MM.1S (cell line): ENCODE data around the gene GDF7.
"Not testable (repeated sequence)": the region's sequence is repeated elsewhere in the genome, so short reads cannot be mapped to it uniquely, and the experiment has no call there.

ENCODE experiments used
- EZH2 ChIP-seq: fragments of 300-600 bp; sonication (generic); optimal IDR thresholded peaks from 2 replicates; pipeline ENCODE3; 2017; ENCODE audit warnings: low read depth, mild to moderate bottlenecking, antibody characterized with exemption, low read length, mixed read lengths
- TF ChIP-seq, protein P1 (sequence below): fragments of 300-600 bp; sonication (generic); IDR thresholded peaks from 2 replicates; pipeline ENCODE4 v1.5.1; 2016; ENCODE audit warnings: antibody characterized with exemption, low read length, mixed read lengths

- TF ChIP-seq, protein P1, sequence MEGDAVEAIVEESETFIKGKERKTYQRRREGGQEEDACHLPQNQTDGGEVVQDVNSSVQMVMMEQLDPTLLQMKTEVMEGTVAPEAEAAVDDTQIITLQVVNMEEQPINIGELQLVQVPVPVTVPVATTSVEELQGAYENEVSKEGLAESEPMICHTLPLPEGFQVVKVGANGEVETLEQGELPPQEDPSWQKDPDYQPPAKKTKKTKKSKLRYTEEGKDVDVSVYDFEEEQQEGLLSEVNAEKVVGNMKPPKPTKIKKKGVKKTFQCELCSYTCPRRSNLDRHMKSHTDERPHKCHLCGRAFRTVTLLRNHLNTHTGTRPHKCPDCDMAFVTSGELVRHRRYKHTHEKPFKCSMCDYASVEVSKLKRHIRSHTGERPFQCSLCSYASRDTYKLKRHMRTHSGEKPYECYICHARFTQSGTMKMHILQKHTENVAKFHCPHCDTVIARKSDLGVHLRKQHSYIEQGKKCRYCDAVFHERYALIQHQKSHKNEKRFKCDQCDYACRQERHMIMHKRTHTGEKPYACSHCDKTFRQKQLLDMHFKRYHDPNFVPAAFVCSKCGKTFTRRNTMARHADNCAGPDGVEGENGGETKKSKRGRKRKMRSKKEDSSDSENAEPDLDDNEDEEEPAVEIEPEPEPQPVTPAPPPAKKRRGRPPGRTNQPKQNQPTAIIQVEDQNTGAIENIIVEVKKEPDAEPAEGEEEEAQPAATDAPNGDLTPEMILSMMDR, result not testable (repeated sequence)
- TF ChIP-seq EZH2, result not testable (repeated sequence)
Observed at GRCh38 chr2:20716164-20716563, 49.2 kb downstream of the GDF7 start.
